Measurements from ENCODE around the gene EXOC2. TPM values are rescaled to one million over a fixed set of nuclear protein-coding genes. Genes with fewer than 3 reads are reported as not detected.

Gene EXOC2
- total and polyA plus RNA-seq, 2 donors (not counting 3 experiments of a cell fraction or from before 2014, with no cell fraction given) = 18.2 to 30.8 TPM

DNA sequence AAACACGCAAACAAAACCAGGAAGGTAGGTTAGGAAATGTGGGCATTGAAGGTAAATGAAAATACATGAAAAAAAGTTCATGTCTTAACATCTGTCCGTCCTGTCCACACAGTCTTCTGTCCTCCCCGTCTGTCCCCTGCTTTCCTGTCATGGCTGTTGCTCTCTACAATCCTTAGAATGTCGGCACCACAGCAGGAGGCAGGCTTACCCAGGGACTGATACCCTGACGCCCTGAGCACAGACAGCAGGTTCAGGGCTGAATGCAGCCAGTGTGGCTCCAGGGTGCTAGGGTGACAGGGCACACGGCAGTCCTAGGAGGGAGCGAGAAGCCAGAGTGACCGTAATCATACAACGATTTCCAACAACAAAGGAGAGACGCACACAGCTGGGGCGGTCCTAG lies 177.7 kb downstream of the EXOC2 start:
- Histone ChIP-seq H2AFZ (ENCODE audit: low read depth, low read length) (no peak overlapping the region), H3K36me3 (ENCODE audit: control insufficient read depth in 2 of 2, extremely low read depth in 1 of 2, insufficient read depth in 2 of 2, low read length in 2 of 2) (no peaks in the 10 kb centered on the region), H3K4me1 (ENCODE audit: control insufficient read depth, extremely low read depth, insufficient read depth, low read length) (no peaks in the 10 kb centered on the region), H3K27ac (ENCODE audit: insufficient read depth, low read depth, low read length) (no peak overlapping the region), H3K79me2 (ENCODE audit: control insufficient read depth, insufficient read depth, low read length) (no peaks in the 10 kb centered on the region), H3K9me1 (replicated peaks; ENCODE audit: control insufficient read depth, extremely low read depth, insufficient read depth, low read length) (no peaks in the 10 kb centered on the region), H3K9ac (replicated peaks; ENCODE audit: extremely low read depth, insufficient read depth, low read length) (no peak overlapping the region), H3K4me3 (replicated peaks in 1 of 3; ENCODE audit: insufficient read depth in 1 of 3, low read depth in 1 of 3, low read length in 3 of 3) (no peak overlapping the region), H3K9me3 (replicated peaks; ENCODE audit: control insufficient read depth, insufficient read depth, low read length) (no peaks in the 10 kb centered on the region), H3K27me3 (ENCODE audit: control insufficient read depth in 2 of 2, insufficient read depth in 2 of 2, low read length in 2 of 2) (no peaks in the 10 kb centered on the region), H4K20me1 (replicated peaks; ENCODE audit: control insufficient read depth, extremely low read depth, insufficient read depth, low read length) (no peaks in the 10 kb centered on the region), H3K4me2 (ENCODE audit: insufficient read depth, low read length) (no peak overlapping the region)
- ChIA-PET CTCF (interaction anchor here (1.2 kb wide), 1 partner anchor 10 kb away, joined by 3 read pairs; no protein-coding TSS in a partner anchor), POLR2A (no interaction called here)
- intact Hi-C loops (cut with micrococcal nuclease) (no loop called here), dilution Hi-C loops (cut with MboI; ENCODE audit: extremely low pct_ligation_motif_present, low sequenced_read_pairs) (no loop called here)
- DNase-seq (ENCODE audit: low read depth, low spot score) (no peak), FAIRE-seq (no peak)
- TF ChIP-seq POLR2AphosphoS5 (IDR thresholded peaks at IDR 0.05; ENCODE audit: insufficient read depth, low read depth, low read length) (no peak), MYC (IDR thresholded peaks at IDR 0.05; ENCODE audit: low read depth, low read length) (no peak), EZH2 (IDR thresholded peaks at IDR 0.05; ENCODE audit: borderline replicate concordance, low read depth, low read length, severe bottlenecking) (no peak), GATA2 (IDR thresholded peaks at IDR 0.05; ENCODE audit: insufficient read depth, insufficient read length, low read depth, low read length) (no peak), JUN (IDR thresholded peaks at IDR 0.05; ENCODE audit: borderline replicate concordance, insufficient read depth, insufficient read length, low read depth) (no peak), FOS (IDR thresholded peaks at IDR 0.05; ENCODE audit: borderline replicate concordance, insufficient read depth, low read length) (no peak), POLR2A (IDR thresholded peaks at IDR 0.05; ENCODE audit: low read depth, low read length) (no peak)
- TF ChIP-seq, protein P1, sequence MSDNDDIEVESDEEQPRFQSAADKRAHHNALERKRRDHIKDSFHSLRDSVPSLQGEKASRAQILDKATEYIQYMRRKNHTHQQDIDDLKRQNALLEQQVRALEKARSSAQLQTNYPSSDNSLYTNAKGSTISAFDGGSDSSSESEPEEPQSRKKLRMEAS (IDR thresholded peaks at IDR 0.05; ENCODE audit: insufficient read depth, insufficient read length) = no peak
- no TSS peak for BruUV-seq (replicated peaks)

DNA sequence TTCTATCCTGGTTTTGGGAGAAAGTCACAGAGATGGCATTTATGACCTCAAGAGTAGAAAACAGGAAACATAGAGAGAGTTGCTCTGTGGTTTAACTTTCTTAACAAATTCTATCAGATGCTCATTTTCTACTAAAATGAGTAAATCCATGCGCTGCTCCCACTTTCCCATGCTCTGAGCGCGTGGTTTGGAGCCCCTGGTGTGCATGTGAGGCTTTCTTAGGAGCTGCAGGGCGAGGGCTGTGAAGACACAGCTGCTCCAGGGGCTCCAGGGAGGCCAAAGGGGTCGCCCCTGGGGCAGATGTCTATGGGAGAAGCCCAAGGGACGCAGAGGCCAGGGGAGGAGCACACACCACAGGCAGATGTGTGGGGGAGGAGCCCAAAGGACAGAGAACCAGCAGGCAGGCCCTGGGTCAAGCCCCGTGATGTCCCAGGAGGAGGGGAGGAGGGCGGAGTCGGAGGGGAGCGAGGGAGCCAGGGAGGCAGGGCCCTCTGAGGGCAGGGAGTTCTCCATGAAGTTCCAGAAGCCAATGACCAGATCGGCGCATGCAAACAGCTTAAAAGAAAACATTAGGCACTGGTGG lies 178.5 kb downstream of the EXOC2 start:
- DNase-seq (ENCODE audit: low read depth, low spot score) (no peak), FAIRE-seq (no peak)
- no peaks in the 10 kb centered on the region for H3K4me1 ChIP-seq (ENCODE audit: control insufficient read depth, extremely low read depth, insufficient read depth, low read length)
- no peaks in the 10 kb centered on the region for H3K79me2 ChIP-seq (ENCODE audit: control insufficient read depth, insufficient read depth, low read length)
- H3K9ac ChIP-seq (replicated peaks; ENCODE audit: extremely low read depth, insufficient read depth, low read length) = no peak overlapping the region
- no peak overlapping the region for H3K27ac ChIP-seq (ENCODE audit: insufficient read depth, low read depth, low read length)
- TF ChIP-seq, protein P1 (IDR thresholded peaks at IDR 0.05; ENCODE audit: insufficient read depth, insufficient read length) = no peak
- TF ChIP-seq POLR2A (IDR thresholded peaks at IDR 0.05; ENCODE audit: low read depth, low read length) = no peak
- H3K36me3 ChIP-seq (ENCODE audit: control insufficient read depth in 2 of 2, extremely low read depth in 1 of 2, insufficient read depth in 2 of 2, low read length in 2 of 2) = no peaks in the 10 kb centered on the region
- ChIA-PET CTCF (interaction anchor here (1.2 kb wide), 1 partner anchor 10 kb away, joined by 3 read pairs; no protein-coding TSS in a partner anchor), POLR2A (no interaction called here)
- H3K9me1 ChIP-seq (replicated peaks; ENCODE audit: control insufficient read depth, extremely low read depth, insufficient read depth, low read length) = no peaks in the 10 kb centered on the region
- H2AFZ ChIP-seq (ENCODE audit: low read depth, low read length) = no peak overlapping the region
- BruUV-seq (replicated peaks) = no TSS peak
- dilution Hi-C loops (cut with MboI; ENCODE audit: extremely low pct_ligation_motif_present, low sequenced_read_pairs) = no loop called here
- H3K27me3 ChIP-seq (ENCODE audit: control insufficient read depth in 2 of 2, insufficient read depth in 2 of 2, low read length in 2 of 2) = no peaks in the 10 kb centered on the region
- H3K4me2 ChIP-seq (ENCODE audit: insufficient read depth, low read length) = no peak overlapping the region
- no peaks in the 10 kb centered on the region for H3K9me3 ChIP-seq (replicated peaks; ENCODE audit: control insufficient read depth, insufficient read depth, low read length)
- H3K4me3 ChIP-seq (replicated peaks in 1 of 3; ENCODE audit: insufficient read depth in 1 of 3, low read depth in 1 of 3, low read length in 3 of 3) = no peak overlapping the region
- intact Hi-C loops (cut with micrococcal nuclease) = no loop called here
- H4K20me1 ChIP-seq (replicated peaks; ENCODE audit: control insufficient read depth, extremely low read depth, insufficient read depth, low read length) = no peaks in the 10 kb centered on the region
